ENCODE data around the gene CCDC24.

Gene CCDC24

DNA sequence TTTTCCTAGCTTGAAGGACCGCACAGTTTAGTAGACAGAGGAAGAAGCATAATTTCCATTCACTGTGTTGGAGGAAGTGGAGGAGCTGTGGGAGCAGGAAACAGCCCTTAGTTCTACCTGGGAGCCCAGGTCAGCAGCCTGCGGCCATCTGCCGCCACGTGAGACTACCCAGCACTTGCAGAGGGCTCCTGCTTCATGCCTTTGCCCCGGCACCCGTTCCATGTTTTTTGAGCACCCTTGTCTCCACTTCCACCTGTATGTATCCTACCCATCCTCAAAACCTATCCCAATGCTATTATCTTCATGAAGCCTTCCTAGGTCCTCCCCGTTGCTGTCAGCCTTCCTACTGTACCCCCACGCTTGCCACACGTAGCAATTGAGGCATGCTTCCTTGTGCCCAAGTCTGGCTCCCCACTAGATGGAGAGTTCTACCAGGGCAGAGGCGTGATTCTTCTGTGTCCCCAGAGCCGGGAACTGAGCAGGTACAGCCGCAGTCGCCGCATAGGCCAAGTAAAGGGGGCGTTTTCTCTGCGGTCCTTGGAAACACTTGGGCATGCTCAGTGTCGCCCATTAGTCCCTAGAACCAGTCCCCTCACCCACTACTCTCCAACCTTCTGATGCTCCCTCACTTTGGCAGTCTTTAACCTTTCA is 38.0 kb downstream of the CCDC24 start:
- DNase-seq = no peak

DNA sequence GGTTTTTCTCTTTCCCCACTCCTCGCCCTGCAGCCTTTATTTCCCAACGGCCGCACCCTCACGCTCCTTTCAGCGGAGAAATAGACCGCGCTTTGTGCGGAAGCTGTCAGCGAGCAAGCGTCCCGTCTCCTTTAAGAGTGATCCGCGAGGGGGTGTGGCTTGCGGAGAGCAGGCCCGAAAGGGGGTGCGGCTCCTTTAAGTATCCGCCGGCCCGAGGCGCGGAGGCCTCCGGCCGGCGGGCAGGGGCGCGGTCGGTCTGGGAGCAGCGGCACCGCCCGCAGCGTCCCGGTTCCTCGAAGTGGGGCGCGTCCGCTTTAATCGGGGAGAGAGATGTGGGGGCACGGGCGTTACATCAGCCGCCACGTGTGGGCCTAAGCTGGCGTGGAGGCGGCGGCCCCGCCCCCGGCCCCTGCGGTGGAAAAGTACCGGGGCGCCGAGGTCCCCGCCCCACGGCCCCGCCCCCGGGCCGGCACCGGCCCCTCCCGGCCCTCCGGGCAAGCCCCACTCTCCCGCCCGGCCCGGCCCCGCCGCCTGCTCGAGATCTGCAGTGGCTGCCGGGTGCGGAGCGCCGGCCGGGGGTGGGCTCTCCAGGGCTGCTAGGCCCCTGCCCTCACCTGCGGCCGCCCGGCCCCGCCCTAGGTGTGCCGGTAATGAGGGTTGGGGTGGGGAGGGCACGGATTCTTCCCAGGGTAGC is 38.7 kb downstream of the CCDC24 start:
- DNase-seq = peak; percentile 47

DNA sequence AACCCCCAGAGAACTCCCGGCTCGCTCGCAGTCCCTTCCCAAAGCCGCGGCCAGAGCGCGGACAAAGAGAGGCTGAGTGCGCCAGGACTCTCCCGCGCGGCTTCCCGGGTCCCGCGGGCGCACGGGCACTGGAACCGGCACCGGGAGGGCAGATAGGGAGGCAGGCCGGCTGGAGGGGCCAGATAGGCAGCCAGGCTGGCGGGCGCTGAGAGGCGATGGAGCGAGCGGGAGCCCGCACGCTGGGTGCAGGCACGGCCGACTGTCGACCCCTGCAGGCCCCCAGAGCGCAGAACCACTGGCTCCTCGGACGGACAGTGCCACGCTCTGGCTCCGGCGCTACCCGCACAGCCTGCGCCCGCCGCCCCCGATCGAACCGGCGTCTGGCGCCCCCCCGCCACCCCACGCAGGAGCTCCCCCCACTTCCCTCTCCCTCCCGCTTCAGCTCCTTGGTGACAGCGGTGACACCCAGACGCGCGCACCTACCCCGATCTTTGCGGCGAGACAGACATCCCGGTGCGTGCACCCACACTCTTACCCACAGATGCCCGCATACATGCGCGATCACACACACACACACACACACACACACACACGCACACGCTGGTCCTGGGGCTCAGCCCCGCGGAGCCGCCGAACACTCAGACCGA is 39.3 kb downstream of the CCDC24 start:
- no peak for DNase-seq

DNA sequence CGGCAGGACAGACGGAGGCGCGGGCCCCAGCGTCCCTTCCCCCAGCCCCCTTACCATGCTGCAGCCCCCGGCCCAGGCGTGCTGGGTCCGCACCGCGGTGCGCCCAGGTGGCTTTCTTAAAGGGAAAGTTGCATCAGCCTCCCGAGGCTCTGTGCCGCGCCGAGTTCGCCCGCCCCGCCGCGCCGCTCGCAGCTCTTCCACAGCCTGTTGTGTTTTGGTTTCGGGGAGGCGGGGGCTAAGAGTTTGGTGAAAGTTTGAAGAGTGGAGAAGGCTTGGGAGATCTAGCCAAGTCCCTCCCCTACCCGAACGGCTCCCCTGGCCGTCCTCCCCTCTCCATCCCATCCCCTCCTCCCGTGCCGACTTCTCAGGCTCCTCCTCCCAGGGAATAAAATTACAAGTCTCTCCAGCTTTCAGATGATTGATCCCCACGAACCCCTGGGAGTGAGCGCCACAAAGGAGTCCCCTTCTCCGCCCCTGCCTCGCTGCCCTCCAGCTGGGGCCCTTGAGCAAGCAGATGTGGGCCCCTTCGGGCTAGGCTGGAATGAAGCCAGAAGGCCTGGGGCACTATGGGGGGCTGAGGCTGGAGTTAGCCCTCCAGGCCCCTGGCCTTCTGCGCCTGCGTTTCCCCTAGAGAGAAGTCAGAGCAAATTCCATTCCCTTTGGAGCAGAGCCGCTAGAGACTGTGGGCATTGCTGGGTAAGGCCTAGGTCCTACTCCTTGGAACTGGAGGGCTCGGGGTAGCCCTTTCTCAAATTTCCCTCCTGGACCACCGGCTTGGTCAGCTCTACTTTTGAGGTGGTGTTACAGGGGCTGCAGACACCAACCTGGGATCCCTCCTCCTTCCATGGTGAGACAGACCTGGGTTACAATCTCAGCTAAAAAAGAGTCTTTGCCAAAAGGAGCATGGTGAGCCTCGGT is 40.1 kb downstream of the CCDC24 start, which contains the start of gene SLC6A9:
Gene SLC6A9, minus strand, starts transcription at position 211 of the 918 bp plus-strand sequence. CDS start 7,185 bp downstream, outside the sequence.
- DNase-seq = no peak

DNA sequence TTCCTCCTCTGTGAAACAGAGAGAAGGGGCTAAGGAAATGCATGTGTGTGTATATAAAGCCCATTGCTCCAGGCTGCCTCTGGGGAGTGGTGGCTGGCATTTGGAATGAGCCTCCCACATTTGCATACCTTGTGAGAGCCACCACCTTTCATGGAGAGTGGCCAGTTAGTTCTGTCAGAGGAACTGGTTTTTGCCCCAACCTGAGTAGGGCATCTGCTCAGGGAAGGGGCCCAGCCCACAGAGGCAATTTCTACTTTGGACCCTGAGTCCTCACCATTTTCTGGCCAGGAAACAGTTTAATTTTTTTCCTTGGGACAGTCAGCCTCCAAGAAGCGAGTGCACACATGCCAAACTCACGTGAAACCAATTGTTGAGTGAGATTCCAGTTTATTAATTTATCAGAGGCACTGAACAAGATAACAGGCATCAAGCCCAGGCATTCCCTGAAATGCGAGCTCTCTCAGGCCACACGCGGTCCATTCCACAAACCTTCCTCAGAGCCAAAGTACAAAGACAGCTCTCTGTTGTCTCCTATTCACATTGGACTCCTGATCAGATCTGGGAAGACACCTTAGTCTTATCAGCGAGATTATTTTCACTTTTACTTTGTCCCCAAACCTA is 40.9 kb downstream of the CCDC24 start:
- DNase-seq = no peak

DNA sequence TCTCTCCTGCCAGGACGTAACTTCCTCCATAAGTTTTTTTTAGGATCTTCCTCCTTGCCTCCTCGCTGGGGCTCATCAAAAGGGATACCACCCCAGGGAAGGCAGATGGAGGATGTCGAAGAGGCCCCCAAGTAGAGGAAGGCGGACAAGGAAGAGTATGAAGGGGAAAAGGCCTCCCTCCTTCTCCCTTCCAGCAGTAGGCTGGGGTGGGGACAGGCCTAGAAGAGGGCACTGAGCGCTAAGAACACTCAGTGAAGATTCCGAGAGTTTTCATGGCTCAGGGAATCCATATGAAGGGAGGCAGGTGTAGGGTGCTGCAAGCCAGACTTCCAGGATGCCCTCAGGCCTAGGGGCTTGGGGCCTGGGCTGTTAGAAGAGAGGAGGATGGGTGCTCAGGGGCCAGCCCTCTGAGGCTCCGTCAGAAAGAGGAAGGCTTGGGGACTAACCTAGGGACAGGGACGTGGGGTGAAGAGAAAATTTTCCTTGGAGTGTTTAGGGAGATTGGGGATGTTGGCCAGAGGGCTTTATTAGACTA is 41.7 kb downstream of the CCDC24 start:
- no peak for DNase-seq

DNA sequence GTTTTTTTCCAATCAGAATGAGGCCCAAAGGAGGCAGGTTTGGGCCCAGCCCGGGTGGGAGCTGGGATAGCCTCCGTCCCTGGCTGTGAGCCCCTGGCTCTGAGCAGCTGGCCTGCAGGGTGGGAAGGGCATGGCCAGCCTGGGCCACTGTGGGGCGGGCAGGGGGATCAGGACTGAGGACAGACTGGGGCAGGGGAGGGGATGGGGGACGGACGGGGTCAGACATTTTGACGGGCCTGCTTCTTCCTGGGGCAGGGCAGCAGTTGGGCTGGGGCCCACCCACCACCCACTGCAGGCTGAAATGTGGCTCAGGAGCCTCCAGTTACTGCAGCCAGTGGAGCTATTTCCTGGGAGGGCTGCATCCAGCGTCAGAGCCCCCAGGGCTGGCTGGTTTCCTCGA is 42.4 kb downstream of the CCDC24 start:
- no peak for DNase-seq

DNA sequence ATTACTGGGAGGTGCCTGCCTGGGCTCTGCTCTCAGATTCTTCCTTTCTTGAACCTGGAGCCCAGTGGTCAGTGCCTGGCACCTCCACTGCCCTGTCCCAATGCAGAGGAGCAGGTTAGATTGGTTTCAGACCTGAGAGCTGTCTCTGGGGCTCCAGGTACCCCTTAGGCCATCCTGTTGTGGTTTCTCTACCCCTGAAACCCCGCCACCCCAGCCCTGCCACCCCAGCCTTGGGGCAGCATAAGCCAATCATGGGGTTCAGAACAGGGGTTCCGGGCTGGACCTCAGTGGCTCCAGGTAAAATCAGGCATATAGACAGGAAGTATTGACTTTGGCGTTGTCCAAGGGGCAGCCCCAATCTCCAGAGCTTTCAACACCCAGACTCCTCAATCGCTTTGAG is 43.0 kb downstream of the CCDC24 start:
- DNase-seq = no peak

DNA sequence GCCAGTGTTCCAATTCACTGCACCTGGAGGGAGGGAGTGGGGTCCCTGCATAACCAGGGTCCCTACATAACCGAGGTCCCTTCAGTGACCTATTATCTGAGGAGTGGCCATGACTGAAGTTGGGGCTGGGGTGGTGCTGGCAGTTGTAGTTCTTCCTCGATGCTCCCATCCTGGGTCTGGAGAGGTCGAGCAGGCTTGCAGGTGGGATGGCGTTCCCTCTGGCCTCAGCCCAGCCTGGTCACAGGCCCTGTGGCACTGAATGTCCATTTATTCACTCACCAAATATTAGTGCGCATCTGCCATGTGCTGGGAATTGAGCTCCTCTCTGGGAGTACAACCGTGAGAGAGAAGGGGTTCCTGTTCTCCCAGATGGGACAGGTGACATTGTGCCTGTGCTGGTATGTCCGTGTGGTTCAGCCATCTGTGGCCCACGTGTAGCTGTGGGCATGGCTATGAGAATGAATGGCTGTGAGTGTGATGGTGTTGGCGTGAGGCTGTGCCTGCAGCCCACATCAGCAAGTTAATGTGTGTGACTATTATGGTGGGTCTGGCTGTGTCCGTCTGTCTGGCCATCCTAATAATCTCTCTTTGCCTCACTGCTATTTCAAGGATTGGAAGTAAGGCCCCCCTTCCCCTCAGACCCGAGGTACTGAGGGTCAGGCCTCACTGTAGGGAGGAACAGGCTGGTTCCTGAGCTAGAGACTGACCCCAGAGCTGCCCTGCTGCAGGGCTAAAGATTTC is 43.7 kb downstream of the CCDC24 start:
- no peak for DNase-seq

DNA sequence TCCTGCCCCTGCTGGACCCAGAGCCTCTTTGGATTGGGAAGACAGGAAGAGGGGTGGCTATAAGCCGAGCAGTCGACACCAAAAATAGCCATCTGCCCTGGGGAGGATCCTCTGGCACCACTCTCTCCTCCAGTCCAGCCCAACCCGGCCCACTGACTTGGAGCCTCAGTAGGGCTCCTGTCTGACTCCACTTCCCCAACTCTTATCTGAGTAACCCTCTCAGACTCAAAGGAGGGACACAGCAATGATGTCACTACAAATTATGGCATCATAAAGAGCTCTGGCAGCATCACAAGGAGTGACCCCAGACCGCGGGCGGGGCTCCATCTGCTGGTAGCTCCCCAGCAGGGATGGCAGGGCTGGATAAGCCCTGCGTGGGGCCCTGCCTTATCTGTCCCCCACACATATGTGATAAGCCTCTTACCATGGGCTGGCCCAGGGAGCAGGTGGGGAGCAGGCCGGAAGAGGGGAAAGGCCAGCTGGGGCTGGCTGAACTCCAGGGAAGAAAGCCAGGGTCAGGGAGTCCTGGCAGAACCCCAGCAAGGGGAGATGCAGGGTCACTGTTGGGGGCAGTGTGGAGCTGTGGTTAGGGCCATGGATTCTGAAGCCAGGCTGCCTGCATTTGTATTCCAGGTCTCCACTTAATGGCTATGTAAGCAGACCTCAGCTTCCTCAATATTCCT is 44.5 kb downstream of the CCDC24 start:
- no peak for DNase-seq

DNA sequence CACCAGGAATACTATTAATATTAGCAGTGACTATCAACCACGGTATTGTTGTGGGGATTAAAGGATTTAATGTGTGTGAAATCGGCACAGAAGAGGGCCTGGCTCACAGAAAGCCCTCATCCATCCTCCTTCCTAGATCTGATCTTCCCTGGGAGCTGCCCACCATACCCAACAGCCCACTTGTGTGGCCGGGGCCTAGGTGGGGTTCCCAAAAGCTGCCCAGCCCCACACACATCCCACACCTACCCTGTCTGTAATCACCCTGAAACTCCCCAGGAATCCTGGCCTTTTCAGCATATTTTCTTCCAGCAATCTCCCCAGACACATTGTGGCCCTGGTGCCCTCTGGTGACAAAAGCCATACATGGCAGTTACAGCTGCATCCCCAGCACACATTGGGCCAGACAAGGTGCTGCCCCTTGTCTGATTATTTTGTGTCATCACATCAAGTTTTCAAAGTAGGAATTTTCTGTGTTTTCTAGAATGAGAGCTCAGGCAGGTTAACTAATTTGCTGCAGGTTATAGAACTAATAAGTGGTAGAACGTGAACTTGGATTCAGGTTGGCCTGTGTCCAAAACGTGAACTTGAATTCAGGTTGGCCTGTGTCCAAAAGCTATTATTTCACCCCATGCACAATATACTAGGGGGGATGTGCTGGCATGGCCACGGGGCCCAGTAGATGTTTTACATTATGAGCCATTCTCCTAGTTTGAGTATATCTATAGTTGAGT is 45.2 kb downstream of the CCDC24 start:
- DNase-seq = no peak

DNA sequence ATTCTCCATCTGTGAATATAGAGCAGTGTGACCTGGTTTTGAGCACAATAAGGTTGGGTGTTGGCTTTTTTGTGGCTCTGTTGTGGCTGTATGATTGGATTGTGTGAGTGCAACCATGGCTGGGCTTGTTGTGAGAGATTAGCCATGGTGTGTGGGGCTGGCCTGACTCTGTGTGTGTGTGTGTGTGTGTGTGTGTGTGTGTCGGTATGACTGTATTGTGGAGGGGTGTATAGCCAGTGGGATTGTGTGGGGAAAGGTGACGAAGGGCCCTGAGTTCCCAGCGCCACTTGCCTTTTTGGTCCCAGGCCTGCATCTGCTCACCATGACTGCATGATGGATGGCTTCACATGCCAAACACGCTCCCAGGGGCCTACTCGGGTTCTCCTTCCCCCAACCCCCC is 45.8 kb downstream of the CCDC24 start:
- no peak for DNase-seq

DNA sequence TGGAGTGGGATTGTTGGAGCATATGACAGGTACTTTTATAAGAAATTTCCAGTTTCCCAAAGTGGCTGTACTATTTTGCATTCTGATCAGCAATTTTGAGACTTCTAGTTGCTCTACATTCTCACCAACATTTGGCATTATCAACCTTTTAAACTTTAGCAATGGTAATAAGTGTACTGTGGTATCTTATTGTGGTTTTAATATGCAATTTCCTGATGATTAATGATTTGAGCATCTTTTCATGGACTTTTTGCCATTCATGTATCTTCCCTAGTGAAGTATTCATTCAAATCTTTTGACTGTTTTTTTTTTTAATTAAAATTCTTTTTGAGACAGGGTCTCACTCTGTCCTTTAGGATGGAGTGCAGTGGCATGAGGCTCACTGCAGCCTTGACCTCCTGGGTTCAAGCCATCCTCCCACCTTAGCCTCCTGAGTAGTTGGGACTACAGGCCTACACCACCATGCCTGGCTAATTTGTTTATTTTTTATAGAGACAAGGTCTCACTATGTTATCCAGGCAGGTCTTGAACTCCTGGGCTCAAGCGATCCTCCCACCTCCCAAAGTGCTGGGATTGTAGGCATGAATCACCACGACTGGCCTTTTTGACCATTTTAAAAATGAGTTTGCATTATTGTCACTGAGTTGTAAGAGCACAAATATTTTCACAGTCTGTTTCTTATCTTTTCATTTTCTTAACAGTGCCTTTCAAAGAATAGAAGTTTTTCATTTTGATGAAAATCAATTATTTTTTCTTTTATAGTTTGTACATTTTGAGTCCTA is 47.7 kb downstream of the CCDC24 start:
- DNase-seq = no peak

DNA sequence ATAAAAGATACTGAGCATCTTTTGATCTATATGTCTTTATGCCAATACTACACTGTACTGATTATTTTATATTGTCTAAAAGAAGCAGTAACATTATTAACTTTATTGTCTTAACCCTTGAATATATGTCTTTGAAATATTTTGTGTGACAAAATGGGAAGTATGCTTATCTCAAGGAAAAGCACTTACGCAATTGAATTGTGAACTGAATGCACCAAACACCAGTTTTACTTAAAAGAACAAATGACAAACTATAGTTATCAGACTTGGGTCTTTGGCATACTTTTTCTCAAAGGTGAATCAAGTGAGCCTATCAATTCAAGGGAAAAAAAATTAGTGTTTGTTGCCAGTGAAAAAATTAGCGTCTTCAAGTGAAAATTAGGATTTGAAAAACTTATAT is 49.0 kb downstream of the CCDC24 start:
- DNase-seq = no peak

DNA sequence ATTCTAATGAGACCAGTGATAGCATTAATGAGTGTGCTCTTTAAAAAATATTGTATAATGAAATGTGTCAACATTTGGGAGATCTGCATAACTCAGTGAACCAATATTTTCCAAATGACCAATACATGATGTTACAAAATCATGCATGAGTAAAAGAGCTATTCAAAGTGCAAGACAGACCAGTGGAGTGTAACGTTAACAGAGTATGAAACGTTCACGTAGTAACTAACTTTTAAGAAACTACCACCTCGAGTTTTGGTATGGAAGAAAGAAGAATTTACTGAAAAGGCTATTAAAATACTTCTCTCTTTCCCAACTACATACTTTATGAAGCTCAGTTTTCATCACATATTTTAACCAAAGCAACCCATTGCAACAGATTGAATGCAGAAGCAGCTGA is 49.4 kb downstream of the CCDC24 start:
- no peak for DNase-seq

DNA sequence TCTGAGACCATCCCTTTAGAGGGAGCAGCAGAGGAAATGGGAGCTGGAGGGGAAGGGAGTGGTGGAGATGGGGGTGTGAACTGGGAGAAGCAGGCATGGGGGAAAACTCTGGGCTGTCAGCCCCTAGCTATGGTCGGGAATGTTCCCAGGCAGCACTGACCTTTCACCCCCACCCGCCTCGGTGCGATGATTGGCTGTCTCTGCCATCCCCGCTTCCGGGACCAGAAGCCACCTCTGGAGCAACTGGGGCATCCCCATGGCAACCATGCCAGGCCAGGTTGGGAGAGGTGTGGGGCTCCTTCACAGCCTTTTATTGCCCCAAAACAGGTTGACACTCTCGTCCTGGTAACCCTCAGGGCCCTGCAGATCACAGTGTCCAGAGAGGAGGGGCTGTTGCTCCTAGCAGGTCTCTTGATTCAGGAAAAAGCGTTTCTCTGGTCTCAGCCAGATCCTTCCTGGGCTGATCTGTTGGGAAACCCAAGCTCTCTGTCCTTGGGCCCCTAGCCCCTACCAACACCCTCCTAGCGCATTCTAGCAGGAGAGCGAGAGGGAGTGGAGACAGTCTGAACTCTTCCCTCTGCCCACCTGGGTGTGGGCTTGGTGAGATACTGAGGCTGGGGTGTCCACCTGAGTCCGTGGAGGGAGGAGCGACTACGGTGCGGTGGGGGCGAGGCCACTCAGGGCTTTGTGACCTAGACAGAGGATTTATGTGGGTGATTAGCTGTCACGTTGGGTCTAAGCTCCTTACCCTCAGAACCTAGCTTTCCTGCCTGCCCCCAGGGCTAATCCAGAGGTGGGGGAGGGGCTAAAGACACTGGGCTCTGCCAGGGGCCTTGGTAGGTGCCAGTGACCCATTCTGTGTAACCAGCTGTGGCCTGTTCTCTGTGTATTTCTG is 52.0 kb downstream of the CCDC24 start:
- DNase-seq = no peak

DNA sequence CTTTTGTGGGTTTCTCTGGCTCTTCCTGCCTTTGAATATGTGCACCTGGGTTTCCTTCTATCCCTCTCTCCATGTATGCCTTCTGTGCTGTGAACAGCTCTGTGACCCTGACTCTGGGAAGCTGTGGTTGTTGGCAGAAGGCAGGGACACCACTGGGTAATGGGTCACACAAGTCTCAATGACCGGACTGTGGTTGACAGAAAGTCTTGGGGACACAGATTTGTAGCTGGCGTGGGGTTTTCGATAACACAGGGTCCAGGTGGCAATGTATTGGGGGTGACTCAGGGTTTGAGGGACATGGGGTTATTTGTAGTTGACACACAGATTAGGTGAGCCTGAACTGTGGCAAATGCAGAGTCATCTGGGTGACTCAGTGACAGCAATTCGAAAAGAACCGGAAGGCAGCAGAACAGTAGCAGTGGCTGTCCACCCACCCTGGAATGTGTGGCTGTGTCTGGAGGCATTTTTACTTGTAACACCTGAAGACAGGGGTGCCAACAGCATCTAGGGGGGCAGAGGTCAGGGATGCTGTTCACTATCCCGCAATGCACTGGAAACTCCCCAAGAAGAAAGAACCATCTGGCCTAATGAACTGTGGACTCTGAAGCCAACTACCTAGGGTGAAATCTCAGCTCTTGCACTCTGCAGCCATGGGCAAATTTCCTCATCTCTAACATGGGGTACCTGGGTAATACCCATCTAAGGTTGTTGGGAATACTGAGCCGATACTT is 52.8 kb downstream of the CCDC24 start:
- no peak for DNase-seq

DNA sequence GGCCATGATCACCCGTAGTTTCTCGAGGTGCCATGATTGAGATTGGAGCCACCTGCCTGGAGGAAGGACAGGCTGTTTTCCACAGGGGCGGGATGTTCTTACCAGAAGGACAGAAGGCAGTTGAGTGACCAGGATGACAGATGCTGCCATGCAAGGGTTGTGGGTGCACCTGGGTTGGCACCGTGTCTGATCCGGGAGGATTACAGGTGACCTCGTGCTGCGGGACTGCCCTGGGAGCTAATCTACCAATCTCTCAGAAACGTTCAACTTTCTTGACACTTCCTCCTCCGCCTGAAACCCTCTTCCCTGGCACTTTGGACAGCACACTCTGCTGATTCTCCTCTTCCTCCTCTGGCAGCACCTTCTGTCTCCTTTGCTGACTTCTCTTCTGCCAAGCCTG is 53.7 kb downstream of the CCDC24 start:
- no peak for DNase-seq

Data from NCI-H1417 treated with DMSO at 0.1 percent for 48 hours (cell line).